CD4-positive, alpha-beta T cell treated with Interferon gamma for 1 hour (primary cell): ENCODE data around the gene TNIK.

Experiments
- DNase-seq: peaks from one replicate; pipeline ENCODE4 v3.0.0-alpha.2; 2020

Gene TNIK

GRCh38 chr3:171221104-171221503 lies 239.1 kb downstream of the TNIK start:
- no peak for DNase-seq

DNA sequence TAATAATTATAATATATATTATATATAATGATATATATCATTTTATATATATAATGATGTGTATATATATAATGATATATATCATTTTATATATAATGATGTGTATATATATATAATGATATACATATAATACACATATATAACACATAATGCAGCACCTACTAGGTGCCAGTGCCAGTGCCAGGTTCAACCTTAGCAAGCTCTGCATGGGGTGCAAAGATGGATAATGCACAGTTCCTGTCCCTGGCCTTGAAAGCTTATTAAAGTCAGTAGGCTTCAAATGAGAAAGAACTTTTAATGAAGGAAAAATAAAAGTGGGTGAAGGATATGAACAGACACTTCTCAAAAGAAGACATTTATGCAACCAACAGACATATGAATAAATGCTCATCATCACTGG lies 240.9 kb downstream of the TNIK start:
- DNase-seq = no peak

DNA sequence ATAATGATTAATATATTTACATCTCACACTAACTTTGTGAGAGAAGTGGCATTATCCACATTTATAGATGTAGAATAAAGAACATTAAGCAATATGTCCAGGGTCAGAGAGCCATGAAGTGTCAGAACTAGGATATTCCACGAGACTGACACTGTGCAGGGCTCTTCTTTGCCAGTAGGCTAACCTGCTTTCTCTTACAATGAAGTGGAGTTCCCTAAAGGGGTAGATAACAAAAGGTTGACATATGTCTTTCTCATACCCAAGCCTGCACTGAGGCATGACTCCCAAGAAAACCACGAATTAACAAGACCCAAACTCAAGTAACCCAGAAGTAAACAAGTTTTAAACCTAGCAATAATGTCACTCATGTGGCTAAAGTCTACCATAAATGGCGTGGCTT lies 242.1 kb downstream of the TNIK start:
- no peak for DNase-seq

DNA sequence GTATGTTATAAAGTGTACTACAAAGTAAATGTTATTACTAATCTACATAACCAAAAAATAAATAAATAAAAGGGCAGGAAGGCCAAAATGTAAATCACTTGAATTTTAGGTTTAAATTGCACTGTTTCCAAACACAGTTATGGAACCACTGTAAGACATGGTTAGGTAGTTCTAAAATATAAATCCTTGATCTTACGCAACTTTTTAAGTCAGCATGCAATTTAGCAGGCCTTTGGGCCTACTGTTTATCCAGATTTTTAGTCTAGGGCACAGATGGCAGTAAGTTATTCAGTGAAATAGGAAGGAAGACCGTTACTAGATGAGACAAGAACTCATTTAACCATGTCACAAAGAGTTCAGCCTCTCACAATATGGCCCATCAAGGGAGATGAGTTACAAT lies 246.3 kb downstream of the TNIK start:
- DNase-seq = no peak

DNA sequence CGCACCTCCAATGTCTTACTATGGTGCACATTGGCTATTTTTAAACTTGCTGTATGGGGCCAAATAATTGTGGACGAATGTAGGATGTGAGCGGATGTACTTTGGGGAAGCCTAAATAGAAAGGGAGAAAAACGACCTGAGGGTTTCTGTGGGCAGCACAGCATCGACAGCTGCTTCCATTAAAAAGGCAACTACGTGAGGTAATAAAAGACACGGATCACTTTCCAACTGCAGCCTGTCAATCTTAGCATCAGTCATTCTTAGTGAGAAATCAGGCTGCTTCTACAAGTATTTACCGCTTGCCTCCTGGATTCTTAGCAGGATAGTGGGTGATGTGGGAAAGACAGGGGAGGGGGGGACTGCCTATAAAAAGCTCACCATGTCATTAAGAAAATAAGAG lies 247.0 kb downstream of the TNIK start:
- no peak for DNase-seq

- no peak for DNase-seq
Observed at GRCh38 chr3:171212648-171213047, 247.6 kb downstream of the TNIK start.

DNA sequence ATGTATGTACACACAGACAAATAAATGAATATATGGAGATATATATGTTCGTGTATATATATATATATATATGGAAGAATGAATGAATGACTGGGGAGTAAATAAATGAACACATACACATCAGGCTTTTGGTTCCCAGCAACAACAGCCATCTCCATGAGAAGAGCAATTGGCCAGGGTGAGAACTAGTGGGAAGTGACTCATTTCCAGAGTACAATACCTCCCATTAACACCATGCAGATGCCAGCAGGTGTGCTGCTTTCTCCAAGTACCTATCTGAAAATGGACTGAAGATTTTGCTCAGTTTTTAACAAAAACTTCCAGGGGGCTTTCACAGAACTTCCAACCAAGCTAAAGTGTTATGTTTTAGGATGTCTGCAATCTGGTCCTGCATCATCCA lies 253.9 kb downstream of the TNIK start:
- DNase-seq = no peak

DNA sequence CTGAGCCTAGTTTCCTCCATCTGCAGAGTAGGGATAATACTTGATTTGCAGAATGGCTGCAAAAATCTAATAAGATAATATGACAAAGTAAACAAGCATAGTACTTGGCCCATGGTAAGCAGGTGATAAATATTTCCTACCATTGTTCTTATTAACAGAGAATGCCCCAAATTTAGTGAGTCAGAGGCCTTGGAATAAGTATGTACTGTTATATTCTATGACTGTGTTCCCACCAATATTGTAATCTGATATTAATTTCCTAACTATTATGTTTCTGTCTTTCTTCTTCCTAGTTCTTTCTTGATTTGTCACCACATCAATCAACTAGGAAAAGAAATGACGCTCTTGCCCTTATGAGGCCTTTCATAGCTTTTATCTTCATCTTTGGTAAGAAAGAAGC lies 255.3 kb downstream of the TNIK start:
- no peak for DNase-seq

DNA sequence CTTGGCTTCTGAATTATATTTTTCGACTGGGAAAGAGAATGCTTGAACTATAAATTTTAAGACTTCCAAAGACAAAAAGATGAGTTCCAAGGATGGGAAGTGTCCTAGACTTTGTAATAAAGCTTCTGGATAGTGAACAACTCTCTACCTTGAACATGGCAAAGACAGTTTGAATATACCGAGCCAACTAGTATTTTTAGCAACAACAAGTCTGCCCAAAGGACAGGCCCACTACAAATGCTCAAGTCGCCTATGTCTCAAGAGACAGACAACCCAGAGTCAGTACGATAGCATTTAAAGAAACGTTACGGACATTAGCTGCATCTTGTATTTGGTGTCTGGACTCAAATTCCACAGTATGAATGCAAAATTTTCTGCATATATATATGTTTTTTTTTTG lies 258.4 kb downstream of the TNIK start:
- DNase-seq = no peak

- DNase-seq = no peak
Observed at GRCh38 chr3:171200750-171201088, 259.5 kb downstream of the TNIK start.

DNA sequence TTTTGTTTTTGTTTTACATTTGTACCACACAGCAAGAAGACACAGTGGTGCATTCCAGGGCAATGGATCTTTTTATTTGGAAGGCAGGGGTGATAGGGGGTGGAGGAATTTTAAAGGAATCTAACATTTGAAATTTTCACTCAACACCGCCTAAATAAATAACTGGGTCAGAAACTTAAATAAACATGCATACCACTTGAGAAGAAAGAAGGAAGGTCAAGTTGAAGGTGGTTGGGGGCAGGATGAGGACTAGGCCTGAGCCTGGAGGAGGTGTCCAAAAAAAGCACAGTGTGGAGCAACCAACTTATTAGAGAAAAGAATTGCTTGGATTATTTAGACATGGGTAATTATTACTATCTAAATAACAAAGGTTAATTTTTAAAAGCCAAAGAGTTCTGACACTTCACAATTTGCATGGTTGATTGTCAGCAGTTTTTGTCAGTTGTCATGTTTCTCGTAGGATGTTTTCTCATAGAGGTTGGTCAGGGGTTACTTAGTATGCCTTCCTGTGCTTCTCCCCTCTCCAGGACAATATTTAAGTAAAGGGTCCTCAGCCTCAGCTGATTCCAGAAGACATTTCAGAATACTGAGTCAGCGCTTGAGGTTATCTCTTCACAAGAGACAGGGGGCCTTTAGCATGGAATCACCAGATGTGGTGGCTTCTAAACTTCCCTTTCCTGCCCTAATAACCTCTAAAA lies 260.0 kb downstream of the TNIK start:
- no peak for DNase-seq

- no peak for DNase-seq
Observed at GRCh38 chr3:171199473-171199829, 260.8 kb downstream of the TNIK start.

GRCh38 chr3:171198781-171199472 lies 261.3 kb downstream of the TNIK start:
- DNase-seq = no peak

DNA sequence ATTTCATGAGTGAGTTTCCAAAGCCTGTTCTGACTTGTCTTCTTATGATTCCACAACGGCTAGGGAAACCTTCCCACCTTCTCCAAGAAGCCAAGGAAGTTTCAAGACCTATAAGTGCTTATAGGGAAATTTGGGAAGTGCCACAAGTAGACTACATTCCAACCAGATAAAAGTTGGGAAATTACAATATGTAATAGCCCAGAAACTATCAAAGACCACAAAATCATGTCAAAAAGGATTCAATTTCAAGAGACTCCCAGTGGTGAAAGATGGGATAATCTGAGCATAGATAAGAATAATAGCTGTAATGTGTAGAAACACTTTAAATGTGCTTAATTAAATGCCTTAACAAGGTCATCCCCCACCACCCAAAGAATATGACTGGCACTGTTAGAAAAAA lies 264.5 kb downstream of the TNIK start:
- no peak for DNase-seq

DNA sequence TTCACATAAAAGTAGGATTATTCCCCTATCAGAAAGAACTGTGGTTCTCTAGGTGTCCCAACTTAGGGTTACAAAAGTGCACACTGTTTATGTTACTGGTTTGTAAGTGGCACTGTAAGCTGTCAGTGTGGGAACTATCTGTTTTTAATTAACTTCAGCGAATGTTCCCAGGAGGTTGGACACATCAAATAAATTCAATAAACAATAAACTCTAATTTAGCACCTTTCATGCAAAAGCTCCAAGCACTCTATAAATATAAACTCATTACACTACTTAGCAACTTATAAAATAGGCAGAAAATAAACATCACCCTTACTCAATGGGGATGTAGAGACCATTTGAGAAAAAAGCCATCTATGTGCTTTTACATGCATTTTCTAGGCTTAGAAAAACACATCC lies 265.2 kb downstream of the TNIK start:
- DNase-seq = no peak

GRCh38 chr3:171193693-171194092 lies 266.5 kb downstream of the TNIK start:
- no peak for DNase-seq

DNA sequence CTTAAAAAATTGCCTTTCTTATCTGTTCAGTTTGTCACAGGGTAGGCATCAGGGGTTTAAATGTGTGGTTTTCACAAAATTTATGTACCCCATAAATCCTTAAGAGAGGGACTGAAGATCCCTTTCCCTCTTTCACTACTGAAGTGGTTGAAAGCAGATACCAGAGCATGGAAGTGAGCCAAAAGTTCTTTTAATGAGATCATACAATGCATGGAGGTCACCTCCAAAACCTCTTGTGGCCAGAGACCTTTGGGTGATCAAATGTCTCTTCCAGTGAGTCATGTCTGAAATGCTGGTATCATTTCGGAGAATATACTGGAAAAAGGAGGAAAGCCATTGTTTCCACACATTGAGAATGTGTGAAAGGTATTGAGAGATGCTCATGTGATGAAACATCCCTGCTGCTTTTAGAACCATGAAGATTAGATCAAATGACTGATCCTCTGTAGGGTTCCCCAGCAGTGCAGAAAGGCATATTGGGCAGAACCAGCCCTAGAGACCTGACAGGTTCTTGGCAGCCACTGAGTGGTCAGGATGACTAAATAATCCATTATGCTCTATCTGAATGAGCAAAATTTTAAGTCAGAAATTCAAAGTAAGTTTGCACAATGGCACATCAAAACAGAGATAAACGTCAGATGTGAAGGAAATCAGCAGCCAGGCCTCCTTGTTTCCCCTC lies 267.9 kb downstream of the TNIK start:
- DNase-seq = no peak

DNA sequence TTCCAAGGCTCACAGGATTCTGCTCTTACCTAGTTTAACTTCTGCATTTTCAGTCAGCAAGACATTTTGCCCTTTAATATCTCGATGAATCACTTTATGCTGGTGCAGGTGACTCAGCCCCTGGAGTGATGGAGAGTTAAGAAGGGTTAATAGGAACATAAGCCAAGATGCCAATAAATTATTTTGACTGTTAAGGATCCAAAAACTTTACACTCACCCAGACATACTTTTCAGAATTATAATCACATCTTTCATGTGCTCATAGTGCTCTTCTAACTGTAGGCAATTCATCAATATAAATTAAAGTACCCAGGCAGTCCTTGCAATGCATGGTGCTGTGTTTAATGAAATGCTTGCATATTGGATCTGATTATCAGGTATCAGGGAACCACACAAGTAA lies 269.5 kb downstream of the TNIK start:
- DNase-seq = no peak

GRCh38 chr3:171189394-171190080 lies 270.7 kb downstream of the TNIK start:
- DNase-seq = no peak

GRCh38 chr3:171187706-171188290 lies 272.4 kb downstream of the TNIK start:
- DNase-seq = no peak

DNA sequence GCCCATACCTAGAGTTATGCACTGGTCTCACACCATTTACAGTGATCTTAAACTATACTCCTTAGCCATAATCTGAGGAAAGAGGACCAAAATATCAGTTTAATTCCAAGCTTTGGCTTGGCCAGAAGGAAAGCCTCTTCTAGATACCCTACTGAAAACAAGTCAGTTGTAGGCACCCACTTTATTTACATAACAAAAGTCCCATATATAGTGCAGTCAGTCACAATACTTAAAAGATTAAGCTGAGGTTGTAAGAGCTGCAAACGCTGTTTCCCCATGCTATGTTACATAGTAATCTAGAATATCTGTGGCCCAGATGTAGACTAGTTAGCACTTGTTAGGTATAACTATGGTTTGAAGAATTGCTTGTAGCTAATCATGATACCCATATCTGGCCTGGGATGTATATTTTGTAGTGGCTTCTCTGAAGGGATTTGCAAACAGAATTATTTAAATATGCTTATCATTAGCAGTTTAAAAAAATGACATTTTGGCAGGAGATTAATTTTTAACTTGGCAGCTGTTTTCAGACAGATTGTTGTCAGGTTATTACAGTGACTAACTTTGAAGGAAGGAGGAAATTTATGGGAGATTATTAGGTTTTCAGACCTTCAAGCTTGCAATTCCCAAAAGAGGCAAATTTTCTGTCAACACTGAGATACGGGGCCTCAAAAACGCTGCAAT lies 273.2 kb downstream of the TNIK start:
- DNase-seq = no peak

- no peak for DNase-seq
Observed at GRCh38 chr3:171186383-171186782, 273.8 kb downstream of the TNIK start.

DNA sequence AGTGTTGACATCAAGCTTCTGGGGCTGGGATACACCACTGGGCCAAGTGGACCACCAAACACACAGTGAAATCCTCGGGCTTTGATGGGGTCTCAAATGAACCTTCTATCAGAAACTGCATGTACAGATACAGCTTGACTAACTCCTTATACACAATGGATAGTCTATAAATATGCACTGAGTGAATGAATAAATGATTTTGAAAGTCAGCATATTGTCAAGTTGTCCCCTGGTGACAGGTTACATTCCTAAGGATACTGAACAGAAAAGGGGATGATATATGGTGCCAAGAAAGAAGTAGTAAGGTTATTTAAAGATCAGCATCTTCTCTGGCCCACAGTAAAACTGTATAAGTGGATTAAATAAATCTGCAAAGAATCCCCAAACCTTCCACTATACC lies 274.2 kb downstream of the TNIK start:
- DNase-seq = no peak
